A673 (cell line): ENCODE measurements around the gene MBTPS1. TPM values are rescaled to one million over a fixed set of nuclear protein-coding genes. Genes with fewer than 3 reads are reported as not detected.

Experiments used
- BruUV-seq: library from RNA; stranded (reverse); fragments of 400-500 nt; replicated peaks from 2 replicates; lab custom pipeline; 2021; lab: Mats Ljungman, UMichigan
- CTCF ChIA-PET: fragments of 300-600 bp; sonication (Branson Sonifier 250); formaldehyde crosslinking; loops from one replicate; lab custom pipeline; 2022; ENCODE audit warnings: antibody characterized with exemption; lab: Charles Lee
- POLR2A ChIA-PET: fragments of 300-600 bp; sonication (Branson Sonifier 250); formaldehyde crosslinking; loops from one replicate; lab custom pipeline; 2022; ENCODE audit warnings: antibody characterized with exemption; ENCODE audit not compliant: low non-redundant PET; lab: Charles Lee
- DNase-seq: peaks from one replicate; pipeline ENCODE4 v3.0.0-alpha.2; 2015; ENCODE audit warnings: low spot score
- H3K27ac ChIP-seq: fragments of 200-600 bp; sonication (generic); 2 replicates; pipeline ENCODE4 v1.5.1; 2016; ENCODE audit warnings: mixed run types, low read depth, mild to moderate bottlenecking, mixed read lengths, antibody characterized with exemption, low read length; ENCODE audit not compliant: poor library complexity, severe bottlenecking
- H3K27me3 ChIP-seq: fragments of 200-600 bp; sonication (generic); replicated peaks from 2 replicates; pipeline ENCODE4 v1.6.1; 2017; ENCODE audit warnings: mixed run types, low read depth, mild to moderate bottlenecking, mixed read lengths, antibody characterized with exemption, low read length; ENCODE audit not compliant: insufficient read depth, poor library complexity
- H3K36me3 ChIP-seq: fragments of 200-600 bp; sonication (generic); 2 replicates; pipeline ENCODE4 v1.6.1; 2016; ENCODE audit warnings: mixed run types, mild to moderate bottlenecking, mixed read lengths, antibody characterized with exemption, low read length; ENCODE audit not compliant: insufficient read depth, poor library complexity, severe bottlenecking
- H3K4me1 ChIP-seq: fragments of 200-600 bp; sonication (generic); 2 replicates; pipeline ENCODE4 v1.6.1; 2017; ENCODE audit warnings: mixed run types, mild to moderate bottlenecking, mixed read lengths, antibody characterized with exemption, low read length; ENCODE audit not compliant: insufficient read depth, poor library complexity, severe bottlenecking
- H3K4me3 ChIP-seq: fragments of 200-600 bp; sonication (generic); 2 replicates; pipeline ENCODE4 v1.5.1; 2016; ENCODE audit warnings: low read depth, mixed run types, mild to moderate bottlenecking, mixed read lengths, low read length; ENCODE audit not compliant: poor library complexity, severe bottlenecking
- H3K9me3 ChIP-seq: fragments of 200-600 bp; sonication (generic); 2 replicates; pipeline ENCODE4 v1.6.1; 2016; ENCODE audit warnings: mixed run types, low read depth, mild to moderate bottlenecking, mixed read lengths, antibody characterized with exemption, low read length; ENCODE audit not compliant: poor library complexity, severe bottlenecking
- CTCF ChIP-seq: fragments of 300-800, 200-600 bp; sonication (generic); conservative IDR thresholded peaks from 2 replicates; pipeline ENCODE4 v1.5.1; 2017; ENCODE audit warnings: low read depth, mild to moderate bottlenecking, antibody characterized with exemption, low read length, moderate library complexity, mixed read lengths
- EZH2 ChIP-seq: fragments of 200-600 bp; sonication (generic); IDR thresholded peaks from 2 replicates; pipeline ENCODE4 v1.6.1; 2017; ENCODE audit warnings: borderline replicate concordance, low read depth, mild to moderate bottlenecking, mixed read lengths, antibody characterized with exemption, low read length; ENCODE audit not compliant: poor library complexity, severe bottlenecking
- intact Hi-C: fragments of 100-400 bp; cut with micrococcal nuclease; formaldehyde crosslinking; loops from one replicate; pipeline ENCODE4 v1.10.0; 2022; ENCODE audit not compliant: unreplicated experiment
- total RNA-seq: library from RNA; stranded (reverse); gene quantifications from 2 replicates; pipeline ENCODE4 v1.2.3, GENCODE V29; 2021

The MBTPS1 gene
- total RNA-seq, 1 experiment from 2014 or later = 82.0 TPM

GRCh38 chr16:84124257-84125073 is 7.7 kb upstream of the MBTPS1 start:
- no peak for DNase-seq
- ChIA-PET CTCF (no interaction called here), POLR2A (interaction anchor here (0.6 kb wide), 1 partner anchor 13 kb away, joined by 3 read pairs; no protein-coding TSS in a partner anchor)
- intact Hi-C loops = no loop called here
- H3K4me1 ChIP-seq = no peaks in the 10 kb centered on the region
- H3K27ac ChIP-seq = no peak overlapping the region
- BruUV-seq = no TSS peak
- H3K4me3 ChIP-seq = no peak overlapping the region
- peaks cover 33% of the 10 kb centered on the region for H3K36me3 ChIP-seq
- no peak for TF ChIP-seq EZH2
- no peak for TF ChIP-seq CTCF
- H3K27me3 ChIP-seq = no peaks in the 10 kb centered on the region
- H3K9me3 ChIP-seq = no peaks in the 10 kb centered on the region

DNA sequence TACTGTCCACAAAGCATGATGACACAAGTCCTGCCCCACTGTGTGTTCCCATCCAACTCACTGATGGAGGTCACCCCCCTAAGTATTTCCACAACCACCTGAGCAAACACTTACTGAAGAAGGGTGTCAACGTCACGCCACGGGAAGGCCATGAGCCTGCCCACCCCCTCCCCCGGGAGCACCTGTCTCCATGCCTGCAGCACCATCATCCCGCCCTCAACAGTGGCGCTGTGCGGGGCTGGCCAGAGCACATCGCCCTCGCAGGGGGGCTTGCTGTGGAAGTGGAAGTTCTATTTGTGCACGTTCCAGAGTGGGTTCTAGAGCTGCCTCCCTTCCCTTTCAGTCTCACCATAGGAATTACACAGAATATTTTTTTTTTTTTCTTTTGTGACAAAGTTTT is 4.3 kb upstream of the MBTPS1 start:
- Histone ChIP-seq H3K4me3 (no peak overlapping the region), H3K27me3 (no peaks in the 10 kb centered on the region), H3K27ac (no peak overlapping the region), H3K4me1 (no peaks in the 10 kb centered on the region), H3K9me3 (no peaks in the 10 kb centered on the region), H3K36me3 (peaks cover 24% of the 10 kb centered on the region)
- DNase-seq = no peak
- ChIA-PET POLR2A (no interaction called here), CTCF (no interaction called here)
- TF ChIP-seq EZH2 (no peak), CTCF (no peak)
- intact Hi-C loops = no loop called here
- BruUV-seq = no TSS peak

DNA sequence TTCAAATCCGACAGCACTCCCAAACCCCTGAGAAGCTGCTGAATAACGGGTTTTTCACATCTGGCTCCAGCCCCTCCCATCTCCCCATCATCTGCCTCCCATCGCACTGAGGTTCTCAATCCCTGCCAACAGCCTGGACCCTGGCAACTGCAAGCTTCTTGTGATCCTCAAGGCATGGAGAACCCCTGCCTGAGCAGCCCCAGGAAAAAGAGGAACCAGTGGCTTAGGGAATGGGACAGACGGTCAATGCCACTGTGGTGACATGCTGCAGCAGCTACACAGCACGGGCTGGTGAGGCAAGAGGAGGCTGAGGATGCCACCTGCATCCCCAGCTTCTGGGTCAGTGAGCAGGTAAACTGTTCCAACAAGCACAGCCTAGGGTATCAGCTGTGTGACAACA is 3.3 kb upstream of the MBTPS1 start:
- POLR2A ChIA-PET = no interaction called here
- Histone ChIP-seq H3K9me3 (no peaks in the 10 kb centered on the region), H3K4me3 (no peak overlapping the region), H3K36me3 (peaks cover 22% of the 10 kb centered on the region), H3K27ac (no peak overlapping the region), H3K27me3 (no peaks in the 10 kb centered on the region), H3K4me1 (peaks cover 7% of the 10 kb centered on the region)
- no TSS peak for BruUV-seq
- TF ChIP-seq CTCF = no peak
- no peak for TF ChIP-seq EZH2
- CTCF ChIA-PET = no interaction called here
- no peak for DNase-seq
- intact Hi-C loops = no loop called here
